ENCODE data around the gene MYO6.
A peak's percentile ranks its signal among the peaks of the same experiment; 100 is the strongest.
"Not testable (repeated sequence)": the region's sequence is repeated elsewhere in the genome, so short reads cannot be mapped to it uniquely, and the experiment has no call there.

The MYO6 gene

DNA sequence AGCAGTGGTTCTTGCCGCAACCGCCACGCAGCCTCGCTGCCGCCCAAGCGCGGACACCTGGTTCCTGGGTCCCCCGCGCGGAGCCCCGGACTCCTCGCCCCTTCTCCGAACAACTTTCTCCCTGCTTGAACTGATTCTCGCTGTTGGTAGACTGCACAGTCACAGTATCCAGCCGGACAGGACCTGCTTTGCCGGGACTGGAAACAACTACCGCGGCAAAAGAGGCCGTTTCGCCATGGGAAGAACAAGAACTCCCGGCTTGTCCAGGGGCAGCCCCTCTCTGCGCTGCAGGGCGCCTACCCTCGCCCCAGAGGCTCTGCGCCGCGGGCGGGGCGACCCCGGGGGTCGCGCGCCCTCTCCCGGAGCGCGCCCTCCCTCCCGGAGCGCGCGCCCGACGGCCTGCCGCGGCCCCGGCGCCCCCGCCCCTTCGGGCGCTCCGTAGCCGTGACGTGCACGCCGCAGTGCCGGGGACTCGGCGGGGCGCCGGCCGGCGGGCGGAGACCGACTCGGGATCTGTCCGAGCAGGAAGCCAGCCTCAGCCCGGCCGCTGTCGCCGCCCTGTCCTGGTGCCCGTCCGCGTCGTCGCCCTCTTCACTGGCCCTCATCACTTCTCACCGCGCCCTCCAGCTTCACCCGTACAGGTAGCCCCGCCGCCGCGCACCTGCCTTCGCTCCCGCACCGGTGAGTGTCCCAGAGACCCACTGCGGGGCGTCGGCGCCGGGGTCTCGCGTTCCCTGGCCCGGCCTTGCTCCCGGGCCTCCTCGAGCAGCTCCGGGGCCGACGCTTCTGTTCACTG, at the start of gene MYO6:
Gene MYO6, plus strand, starts transcription at position 497 of the 796 bp plus-strand sequence. CDS start 68,309 bp downstream, outside the sequence.
- DNase-seq = peak; percentile 28 to 47

DNA sequence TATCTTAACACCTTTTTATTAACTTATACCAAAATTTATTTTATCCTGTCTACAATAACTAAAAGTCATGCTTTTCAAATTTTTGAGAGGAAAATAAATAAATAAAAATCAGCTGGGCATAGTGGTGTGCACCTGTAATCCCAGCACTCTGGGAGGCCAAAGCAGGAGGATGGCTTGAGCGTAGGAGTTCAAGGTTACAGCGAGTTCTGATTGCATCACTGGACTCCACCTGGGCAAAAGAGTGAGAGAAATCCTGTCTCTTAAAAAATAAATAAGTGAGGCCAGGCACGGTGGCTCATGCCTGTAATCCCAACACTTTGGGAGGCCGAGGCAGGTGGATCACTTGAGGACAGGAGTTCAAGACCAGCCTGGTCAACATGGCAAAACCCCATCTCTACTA, 40.7 kb upstream of the MYO6 start:
- DNase-seq = not testable (repeated sequence)

DNA sequence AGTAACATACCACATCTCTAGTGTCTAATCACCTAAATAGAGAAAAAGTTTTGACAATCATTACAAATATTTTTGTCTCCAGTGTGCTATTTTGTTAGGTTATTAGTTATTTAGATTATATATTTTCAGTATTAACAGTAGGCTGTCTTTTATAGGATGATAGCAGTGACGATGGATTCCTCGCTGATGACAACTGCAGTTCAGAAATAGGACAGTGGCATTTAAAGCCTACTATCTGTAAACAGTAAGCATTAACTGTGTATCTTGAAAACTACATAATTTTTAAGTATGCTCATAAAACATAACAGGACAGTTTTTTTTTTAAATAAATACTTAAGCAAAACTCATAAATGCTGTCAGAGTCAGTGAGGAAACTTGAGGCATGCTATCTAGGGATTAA, 37.9 kb upstream of the MYO6 start:
- no peak for DNase-seq

DNA sequence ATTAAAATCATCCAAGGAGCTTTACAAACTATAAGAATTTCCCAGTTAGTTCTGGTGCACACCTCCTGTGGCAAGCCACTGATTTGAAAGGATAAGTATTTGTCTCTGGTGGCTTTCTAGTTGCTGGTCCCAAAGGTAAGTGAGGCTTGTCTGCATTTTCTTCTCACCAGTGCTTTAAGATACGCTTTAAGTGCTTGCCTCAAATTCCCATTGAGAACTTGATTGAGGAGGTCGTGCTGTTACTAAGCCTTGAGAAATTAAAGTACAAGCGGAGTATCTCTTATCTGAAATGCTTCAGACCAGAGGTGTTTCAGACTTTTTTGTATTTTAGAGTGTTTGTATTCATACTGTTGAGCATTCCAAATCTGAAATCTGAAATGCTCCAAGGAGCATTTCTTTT, 29.9 kb upstream of the MYO6 start:
- no peak for DNase-seq

DNA sequence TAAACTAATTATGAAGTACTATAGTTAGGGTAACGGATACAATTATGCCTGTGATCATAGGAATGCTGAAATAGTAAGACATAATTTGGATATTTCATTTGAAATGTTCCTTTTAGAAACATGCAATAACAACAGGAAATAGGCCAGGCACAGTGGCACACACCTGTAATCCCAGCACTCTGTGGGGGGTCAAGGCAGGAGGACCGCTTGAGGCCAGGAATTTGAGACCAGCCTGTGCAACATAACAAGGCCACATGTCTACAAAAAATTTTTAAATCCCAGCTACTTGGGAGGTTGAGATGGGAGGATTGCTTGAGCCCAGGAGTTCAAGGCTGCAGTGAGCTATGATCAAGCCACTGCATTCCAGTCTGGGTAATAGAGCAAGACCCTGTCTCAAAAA, 25.7 kb upstream of the MYO6 start:
- no peak for DNase-seq

DNA sequence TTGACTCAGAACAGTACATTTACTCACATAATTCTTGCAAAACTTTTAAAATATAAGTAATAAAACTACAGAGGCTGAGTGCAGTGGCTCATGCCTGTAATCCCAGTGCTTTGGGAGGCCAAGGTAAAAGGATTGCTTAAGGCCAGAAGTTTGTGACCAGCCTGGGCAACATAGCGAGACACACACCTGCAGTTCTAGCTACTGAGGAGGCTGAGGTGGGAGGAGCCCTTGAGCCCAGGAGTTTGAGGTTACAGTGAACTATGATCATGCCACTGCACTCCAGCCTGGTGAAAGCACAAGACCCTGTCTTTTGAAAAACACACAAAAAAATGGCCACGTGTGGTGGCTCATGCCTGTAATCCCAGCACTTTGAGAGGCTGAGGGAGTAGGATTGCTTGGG, 21.8 kb upstream of the MYO6 start:
- DNase-seq = no peak

DNA sequence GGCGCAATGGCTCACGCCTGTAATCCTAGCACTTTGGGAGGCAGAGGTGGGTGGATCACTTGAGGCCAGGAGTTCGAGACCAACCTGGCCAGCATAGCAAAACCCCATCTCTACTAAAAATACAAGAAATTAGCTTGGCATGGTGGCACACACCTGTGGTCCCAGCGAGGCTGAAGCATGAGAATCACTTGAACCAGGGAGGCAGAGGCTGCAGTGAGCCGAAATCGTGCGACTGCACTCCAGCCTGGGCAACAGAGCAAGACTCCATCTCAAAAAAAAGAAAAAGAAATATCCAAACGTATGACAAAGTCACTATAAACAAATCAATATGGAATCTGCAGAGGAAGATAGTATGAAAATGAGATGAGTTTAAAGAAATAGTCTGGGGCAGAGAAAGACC, 18.0 kb upstream of the MYO6 start:
- not testable (repeated sequence) for DNase-seq

DNA sequence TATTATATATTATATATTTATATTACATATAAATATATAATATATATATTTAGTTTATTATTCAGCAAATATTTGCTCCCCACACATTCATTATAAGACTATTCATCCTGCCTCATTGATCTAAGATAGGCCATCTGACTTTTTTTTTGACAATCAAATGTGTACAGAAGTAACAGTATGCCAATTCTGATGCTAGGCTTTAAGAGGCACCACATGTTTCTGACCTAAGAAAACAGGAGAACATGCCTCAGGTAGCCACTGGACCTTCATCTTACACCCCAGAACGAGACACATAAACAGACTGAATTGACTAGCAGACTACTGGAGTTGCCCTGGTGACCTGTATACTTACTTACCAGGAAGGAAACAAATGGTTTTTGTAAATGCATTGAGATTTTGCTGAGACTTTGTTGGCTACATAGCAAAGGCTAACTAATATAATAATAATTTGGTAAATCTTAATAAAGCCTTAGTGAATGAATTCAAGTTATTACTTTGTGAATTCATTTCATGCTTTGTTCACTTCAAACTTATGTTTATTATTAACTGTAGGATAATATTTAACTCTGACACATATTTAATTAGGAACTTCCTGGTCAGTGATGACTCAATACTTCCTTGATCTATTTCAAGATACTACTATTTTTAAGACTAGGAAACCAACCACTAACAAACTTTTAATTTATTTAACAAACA, 13.4 kb upstream of the MYO6 start:
- no peak for DNase-seq

DNA sequence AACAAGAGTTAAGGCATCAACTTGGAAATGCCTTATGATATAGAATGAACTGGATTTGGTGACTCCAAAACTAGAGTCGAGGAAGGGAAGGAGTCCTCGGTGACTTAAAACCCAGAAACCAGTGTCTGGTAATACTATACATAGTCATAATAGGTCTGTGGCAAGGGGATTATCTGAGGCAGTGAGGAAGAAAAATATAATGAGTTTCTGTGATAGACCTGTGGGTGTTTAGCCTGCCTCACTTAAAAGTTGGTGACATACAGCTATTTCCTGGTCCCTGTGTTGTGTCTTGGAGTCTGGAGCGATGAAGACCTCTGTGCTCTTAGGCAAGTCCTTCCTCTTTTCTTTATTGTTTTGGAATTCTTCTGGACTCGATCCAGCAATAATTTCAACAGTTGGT, 5.1 kb upstream of the MYO6 start:
- DNase-seq = no peak

DNA sequence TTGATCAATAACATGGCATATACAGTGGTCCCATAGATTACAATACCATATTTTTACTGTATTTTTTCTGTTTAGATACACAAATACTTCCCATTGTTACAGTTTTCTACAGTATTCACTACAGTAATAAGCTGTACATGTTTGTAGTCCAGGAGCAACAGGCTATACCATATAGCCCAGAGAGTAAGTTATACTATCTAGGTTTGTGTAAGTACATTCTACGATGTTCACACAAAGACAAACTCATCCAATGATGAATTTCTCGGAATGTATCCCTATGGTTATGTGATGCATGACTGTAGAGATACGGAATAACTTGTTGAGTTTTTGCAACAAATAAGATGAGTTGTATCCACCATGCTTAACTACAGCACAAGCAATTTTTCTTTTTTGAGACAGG, 3.6 kb upstream of the MYO6 start:
- DNase-seq = no peak

DNA sequence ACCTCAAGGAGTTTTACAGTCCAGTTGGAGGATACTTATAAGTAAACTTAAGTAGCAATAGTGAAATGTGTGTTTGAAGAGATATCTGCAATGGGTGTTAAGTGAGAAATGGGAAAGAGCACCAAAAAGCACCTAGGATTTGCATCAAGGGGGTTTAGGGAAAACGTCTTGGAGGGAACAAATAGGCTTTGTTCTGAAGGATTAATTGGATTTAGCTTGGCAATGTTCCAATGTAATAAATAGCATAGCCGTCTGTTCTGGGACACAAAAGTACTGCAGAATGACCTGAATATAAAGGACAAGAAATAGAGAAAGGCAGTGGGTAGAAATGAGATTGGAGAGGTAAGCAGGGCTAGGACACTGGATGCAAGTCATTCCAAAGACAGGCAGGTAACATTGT, 2.8 kb upstream of the MYO6 start:
- no peak for DNase-seq

DNA sequence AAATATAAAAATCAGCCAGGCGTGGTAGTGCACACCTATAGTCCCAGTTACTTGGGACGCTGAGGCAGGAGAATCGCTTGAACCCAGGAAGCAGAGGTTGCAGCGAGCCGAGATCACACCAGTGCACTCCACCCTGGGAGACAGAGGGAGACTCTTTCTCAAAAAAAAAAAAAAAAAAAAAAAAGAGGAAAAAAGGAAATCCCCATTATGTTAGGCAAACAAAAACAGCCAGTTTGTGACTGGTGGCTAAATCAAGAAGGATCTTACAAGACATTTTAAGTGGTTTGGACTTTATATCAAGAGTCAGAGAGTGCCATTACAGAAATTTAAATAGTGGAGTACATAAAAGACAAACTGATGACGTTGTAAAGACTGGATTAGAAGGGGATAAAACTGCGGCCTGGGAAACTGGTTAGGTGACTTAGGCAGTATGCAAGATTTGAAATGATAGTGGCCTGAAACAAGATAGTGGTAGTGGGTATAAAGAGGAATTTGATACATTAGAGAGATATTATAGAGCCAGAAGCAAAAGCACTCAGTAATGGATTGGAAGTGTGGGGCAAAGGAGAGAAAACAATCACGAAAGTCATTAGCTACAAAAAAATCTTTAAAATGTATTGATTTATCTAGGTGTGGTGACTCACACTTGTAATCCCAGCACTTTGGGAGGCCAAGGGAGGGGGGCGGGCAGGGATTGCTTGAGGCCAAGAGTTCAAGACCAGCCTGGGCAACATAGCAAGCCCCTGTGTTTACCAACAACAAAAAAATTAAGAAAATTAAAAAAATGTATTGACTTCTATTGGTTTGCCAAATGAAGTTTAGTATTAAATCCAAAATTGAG, 1.7 kb upstream of the MYO6 start:
- DNase-seq = no peak

DNA sequence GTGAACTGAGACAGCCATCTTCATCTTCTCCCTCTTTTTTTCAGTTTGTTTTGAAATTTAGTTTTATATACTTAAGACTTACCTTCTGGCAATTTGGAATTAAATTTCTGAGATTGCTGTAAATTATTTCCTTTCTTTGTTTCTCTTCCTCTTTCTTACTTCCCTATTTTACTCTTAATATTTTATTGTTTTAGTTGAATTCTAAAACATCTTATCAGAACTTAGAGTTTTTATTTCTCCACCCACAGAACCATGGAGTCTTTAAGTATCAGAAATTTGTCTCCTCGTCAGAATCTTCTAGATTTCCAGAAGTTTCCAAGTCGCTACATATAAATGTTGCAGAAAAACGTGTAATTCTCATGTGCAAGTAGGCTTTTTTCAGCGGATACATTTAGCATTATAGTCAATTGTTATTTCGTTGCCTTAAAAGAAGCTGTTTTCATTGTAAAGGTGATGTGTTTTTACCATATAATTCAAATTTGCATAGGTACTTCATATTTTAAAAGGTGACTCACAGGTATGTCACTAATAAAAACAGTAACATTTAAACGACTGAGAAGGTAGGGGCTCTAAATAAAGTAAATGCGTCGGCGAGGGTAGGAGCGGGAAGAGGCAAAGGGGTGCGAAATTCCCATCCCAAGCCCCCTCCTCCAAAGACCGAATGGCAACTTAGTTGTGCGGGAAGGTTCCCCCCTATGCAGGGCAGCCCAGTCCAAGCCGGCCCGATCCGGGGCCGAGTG, 866 bp upstream of the MYO6 start:
- DNase-seq = no peak

DNA sequence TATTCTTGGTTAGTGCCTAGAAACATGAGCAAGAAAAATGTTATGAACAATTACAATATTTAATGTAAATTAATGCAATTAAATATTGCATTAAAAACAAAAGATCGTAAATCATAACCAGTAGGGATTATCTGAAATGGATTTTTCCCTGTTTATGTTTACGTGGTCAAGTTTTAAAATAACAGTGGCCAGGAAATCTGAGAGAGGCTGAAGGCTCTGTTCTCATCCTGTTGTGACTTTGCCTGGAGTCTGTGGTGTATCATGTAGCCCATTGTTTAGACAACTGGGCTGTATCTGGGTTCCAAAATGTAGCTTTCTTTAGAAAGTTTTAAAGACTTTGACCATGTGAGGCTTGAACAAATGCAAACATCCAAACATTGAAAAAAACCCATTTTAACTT, 2.4 kb downstream of the MYO6 start:
- DNase-seq = no peak

DNA sequence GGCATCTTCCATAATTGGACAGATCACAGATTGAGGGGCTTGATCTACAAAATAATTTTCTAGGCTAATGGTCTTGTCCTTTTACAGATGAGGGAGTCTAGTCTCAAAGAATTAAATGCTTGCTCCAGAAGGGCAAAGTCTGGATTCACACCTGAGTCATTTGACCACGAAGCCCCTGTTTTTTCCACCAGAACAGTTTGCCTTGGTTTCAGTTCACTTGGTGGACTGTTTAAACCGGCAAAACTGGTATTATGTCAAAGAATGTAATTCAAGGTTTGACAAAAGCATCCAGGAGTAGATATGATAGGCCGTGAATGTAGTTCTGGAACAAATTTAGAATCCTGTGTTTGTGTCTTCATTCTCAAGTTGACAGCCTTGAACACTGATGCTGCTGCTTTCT, 3.3 kb downstream of the MYO6 start:
- no peak for DNase-seq

DNA sequence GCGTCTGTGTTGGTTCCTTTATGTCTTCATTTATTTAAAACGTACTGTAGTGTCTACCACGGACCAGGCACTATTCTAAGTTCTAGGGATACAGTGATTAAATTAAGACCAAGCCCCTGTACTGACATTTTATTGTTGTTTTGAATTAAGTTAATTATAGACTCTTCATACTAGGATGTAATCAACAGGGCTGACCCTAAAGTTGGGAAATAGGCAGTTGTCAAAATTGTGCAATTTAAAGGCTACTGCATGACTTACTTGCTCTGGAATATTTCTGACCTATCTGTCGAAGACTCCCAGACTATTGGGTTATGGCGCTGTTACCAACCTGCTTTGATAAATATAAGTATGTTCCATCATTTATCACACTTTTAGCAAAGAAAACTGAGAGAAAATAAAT, 6.7 kb downstream of the MYO6 start:
- DNase-seq = no peak

DNA sequence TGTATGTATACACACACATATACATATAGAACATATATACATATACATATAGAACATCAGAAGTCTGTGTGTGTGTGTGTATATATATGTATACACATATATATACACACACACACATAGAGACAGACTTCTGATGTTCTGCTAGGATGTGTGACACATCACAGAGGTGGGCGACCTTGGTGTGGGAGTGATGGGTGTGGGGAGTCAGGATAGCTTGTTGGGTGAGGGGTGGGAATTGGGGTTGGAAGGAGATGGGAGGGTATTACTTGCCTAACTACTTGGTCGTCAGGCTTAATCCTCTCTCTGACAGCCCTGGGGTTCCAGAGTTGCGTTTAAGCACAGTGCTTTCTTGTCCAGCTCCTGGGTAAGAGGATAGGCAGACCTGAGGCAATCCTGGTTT, 8.3 kb downstream of the MYO6 start:
- no peak for DNase-seq

DNA sequence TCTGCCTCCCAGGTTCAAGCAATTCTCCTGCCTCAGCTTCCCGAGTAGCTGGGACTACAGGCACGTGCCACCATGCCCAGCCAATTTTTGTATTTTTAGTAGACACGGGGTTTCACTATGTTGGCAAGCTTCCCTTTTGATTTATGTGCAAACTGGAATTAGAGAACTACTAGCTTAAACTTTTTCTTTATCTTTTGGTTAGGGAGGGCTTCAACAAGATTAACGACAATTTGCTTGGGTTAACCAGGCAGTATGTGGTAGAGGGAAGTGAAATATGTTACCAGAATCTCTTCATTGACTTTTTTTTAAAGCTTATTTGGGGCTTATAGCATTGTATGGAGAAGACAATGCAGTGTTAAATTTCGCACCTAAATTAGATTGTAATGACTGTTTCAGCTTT, 9.0 kb downstream of the MYO6 start:
- no peak for DNase-seq

DNA sequence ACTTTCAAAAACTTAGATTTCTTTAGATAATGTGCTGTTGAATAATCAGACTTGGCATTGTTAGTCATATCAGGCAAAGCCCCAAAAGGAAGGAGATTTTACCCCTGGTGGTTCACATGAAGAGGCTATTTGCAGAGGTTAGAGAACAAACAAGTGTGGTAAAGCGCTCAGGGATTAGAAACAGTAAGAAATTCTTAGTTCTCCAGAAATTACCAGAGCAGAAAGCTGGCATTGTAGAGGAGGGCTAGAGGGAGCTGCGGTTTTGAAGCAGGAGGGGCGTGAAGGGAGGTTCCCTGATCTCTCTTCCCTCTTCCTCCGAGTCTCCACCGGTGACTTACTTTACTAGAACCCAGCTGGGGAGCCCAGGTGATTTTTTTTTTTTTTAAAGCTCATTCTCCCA, 10.2 kb downstream of the MYO6 start:
- no peak for DNase-seq

DNA sequence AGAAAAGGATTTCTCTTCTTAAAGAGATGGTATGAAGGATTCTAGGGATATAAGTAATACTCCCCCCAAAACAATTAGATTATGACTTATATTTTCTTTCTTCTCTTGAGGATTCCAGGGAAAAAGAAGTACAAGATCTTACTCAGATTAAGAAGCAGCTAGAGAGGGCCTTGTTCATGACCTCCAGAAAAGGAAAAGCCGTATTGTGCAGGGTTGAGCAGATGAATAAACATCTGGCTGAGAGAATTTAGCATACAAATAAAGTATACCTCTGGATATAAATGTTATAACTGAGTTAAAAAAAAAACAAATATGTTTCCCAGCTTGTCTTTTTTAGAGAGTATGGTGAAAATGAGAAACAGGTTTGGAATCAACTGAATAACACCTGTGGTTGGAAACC, 11.3 kb downstream of the MYO6 start:
- no peak for DNase-seq

DNA sequence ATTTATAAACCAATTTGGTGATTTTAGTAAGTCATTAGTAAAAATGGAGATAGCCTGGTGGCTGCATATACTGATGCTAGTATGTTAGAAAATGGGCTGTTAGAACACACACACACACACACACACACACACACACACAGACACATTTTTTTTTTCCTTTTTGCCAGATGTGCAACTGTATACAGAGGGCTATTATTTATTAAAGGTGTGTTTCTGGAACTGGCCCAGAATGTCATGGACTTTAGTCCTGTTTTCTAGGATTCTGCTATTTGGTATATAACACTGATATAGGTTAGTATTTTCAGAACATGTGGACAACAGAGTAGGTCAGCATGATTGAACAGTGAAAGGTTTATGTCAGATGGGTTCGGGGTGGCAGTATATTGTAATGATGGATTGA, 12.4 kb downstream of the MYO6 start:
- DNase-seq = no peak

DNA sequence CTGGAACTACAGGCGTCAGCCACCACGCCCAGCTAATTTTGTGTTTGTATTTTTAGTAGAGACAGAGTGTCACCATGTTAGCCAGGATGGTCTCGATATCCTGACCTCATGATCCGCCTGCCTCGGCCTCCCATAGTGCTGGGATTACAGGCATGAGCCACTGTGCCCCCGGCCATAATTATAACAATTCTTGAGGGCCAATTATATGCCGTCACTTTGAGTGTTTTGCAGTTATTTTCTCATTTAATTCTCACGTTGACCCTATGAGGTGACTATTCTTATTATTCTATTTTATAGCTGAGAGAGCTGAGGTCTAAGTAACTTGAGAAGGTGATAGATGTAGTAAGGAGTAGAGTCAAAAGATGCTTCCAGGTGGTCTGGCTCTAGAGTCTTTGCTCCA, 13.0 kb downstream of the MYO6 start:
- no peak for DNase-seq

DNA sequence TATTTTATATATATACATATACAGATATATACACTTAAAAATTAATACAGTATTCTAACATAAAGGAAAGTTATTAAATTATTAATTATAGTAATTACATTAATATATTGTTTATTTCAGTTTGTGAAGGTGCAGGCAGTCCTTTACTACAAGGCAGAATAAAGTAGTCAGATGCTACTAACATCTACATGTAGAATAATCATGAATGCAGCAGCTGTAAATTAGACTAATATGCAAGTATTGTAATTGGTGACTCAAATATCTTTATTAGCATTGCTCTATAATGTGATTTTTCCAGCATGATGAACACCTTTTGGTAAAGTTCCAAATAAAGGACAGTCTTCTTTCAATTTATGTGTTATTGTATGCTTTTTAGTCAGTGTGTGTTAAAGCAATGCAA, 17.3 kb downstream of the MYO6 start:
- DNase-seq = no peak
